Prostate gland (tissue), 2 donors: ENCODE measurements around the gene ZNF844. TPM values are rescaled to one million over a fixed set of nuclear protein-coding genes. Genes with fewer than 3 reads are reported as not detected.
A peak's percentile ranks its signal among the peaks of the same experiment; 100 is the strongest.
"Not testable (repeated sequence)": the region's sequence is repeated elsewhere in the genome, so short reads cannot be mapped to it uniquely, and the experiment has no call there.

Experiments
- DNase-seq: peaks from one replicate; pipeline ENCODE4 v3.0.0-alpha.2; 2019; ENCODE audit warnings: low spot score
- H3K27ac ChIP-seq, 2 donors: fragments of 200-600 bp; sonication (generic); 2 replicates each; pipeline ENCODE4 v1.5.1; 2017 to 2019
- H3K27me3 ChIP-seq: fragments of 200-600 bp; sonication (generic); replicated peaks from 2 replicates; pipeline ENCODE4 v1.5.1; 2019; ENCODE audit not compliant: insufficient read depth
- H3K36me3 ChIP-seq, 2 donors: fragments of 200-600 bp; sonication (generic); 1 replicate in 1 of 2; 2 replicates in 1 of 2; pipeline versions ENCODE4 v1.5.1 to v1.8.1; 2017 to 2019
- H3K4me1 ChIP-seq: fragments of 200-600 bp; sonication (generic); replicated peaks from 2 replicates; pipeline ENCODE4 v1.5.1; 2019
- H3K4me3 ChIP-seq, 2 donors: fragments of 200-600 bp; sonication (generic); 2 replicates each; pipeline ENCODE4 v1.5.1; 2017 to 2019
- H3K9me3 ChIP-seq: fragments of 200-600 bp; sonication (generic); 2 replicates; pipeline ENCODE4 v1.5.1; 2017
- POLR2A ChIP-seq: fragments of 450-650 bp; IDR thresholded peaks from one replicate; pipeline ENCODE4 v1.6.1; 2016; ENCODE audit warnings: antibody characterized with exemption, mild to moderate bottlenecking
- POLR2AphosphoS5 ChIP-seq: sonication (generic); formaldehyde crosslinking; IDR thresholded peaks from one replicate; pipeline ENCODE4 v1.6.1; 2017; ENCODE audit warnings: antibody characterized with exemption
- WGBS: methylation state at CpG from one replicate; pipeline ENCODE4 v1.1.5; 2018; 5-methylcytosine and 5-hydroxymethylcytosine counted together
- intact Hi-C: fragments of 100-400 bp; cut with DNase I; formaldehyde crosslinking; loops from one replicate; pipeline ENCODE4 v1.14.2; 2022
- total RNA-seq, 2 donors: library from RNA; depleted of rRNA; stranded (reverse); fragments of >200 nt; gene quantifications; one replicate each; pipeline ENCODE4 v1.1.0, GENCODE V29; 2016
- TF ChIP-seq, protein P1 (sequence below), 4 experiments: fragments of 200-600 bp in 2 of 4; fragments of 450-650 bp in 2 of 4; sonication (generic) in 2 of 4; IDR thresholded peaks; 1 replicate in 3 of 4; 2 replicates in 1 of 4; pipeline ENCODE4 v1.5.1; 2016 to 2019; ENCODE audit warnings: antibody characterized with exemption in 4 of 4, mild to moderate bottlenecking in 2 of 4, moderate library complexity in 2 of 4

Gene ZNF844
- total RNA-seq, 2 donors from 2014 or later: 13.4 to 16.2 TPM

DNA sequence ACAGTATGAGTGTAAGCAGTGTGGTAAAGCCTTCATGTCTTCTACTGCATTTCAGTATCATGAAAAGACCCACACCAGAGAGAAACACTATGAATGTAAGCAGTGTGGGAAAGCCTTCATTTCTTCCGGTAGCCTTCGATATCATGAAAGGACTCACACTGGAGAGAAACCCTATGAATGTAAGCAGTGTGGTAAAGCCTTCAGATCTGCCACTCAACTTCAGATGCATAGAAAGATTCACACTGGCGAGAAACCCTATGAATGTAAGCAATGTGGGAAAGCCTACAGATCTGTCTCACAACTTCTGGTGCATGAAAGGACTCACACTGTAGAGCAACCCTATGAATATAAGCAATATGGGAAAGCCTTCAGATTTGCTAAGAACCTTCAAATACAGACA lies 12.8 kb downstream of the ZNF844 start:
- H3K4me3 ChIP-seq: no peak overlapping the region
- no peaks in the 10 kb centered on the region for H3K27me3 ChIP-seq
- no peaks in the 10 kb centered on the region for H3K4me1 ChIP-seq
- no peak for DNase-seq
- H3K36me3 ChIP-seq: peaks cover 15 to 24% of the 10 kb centered on the region in 2 donors
- intact Hi-C loops: no loop called here
- peaks cover 14% of the 10 kb centered on the region for H3K9me3 ChIP-seq
- TF ChIP-seq POLR2A: no peak
- TF ChIP-seq POLR2AphosphoS5: no peak
- TF ChIP-seq, protein P1, sequence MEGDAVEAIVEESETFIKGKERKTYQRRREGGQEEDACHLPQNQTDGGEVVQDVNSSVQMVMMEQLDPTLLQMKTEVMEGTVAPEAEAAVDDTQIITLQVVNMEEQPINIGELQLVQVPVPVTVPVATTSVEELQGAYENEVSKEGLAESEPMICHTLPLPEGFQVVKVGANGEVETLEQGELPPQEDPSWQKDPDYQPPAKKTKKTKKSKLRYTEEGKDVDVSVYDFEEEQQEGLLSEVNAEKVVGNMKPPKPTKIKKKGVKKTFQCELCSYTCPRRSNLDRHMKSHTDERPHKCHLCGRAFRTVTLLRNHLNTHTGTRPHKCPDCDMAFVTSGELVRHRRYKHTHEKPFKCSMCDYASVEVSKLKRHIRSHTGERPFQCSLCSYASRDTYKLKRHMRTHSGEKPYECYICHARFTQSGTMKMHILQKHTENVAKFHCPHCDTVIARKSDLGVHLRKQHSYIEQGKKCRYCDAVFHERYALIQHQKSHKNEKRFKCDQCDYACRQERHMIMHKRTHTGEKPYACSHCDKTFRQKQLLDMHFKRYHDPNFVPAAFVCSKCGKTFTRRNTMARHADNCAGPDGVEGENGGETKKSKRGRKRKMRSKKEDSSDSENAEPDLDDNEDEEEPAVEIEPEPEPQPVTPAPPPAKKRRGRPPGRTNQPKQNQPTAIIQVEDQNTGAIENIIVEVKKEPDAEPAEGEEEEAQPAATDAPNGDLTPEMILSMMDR (IDR thresholded peaks at IDR 0.05): no peak
- 98% methylated on average over 3 of the region's 3 CpGs for WGBS
- no peak overlapping the region for H3K27ac ChIP-seq

DNA sequence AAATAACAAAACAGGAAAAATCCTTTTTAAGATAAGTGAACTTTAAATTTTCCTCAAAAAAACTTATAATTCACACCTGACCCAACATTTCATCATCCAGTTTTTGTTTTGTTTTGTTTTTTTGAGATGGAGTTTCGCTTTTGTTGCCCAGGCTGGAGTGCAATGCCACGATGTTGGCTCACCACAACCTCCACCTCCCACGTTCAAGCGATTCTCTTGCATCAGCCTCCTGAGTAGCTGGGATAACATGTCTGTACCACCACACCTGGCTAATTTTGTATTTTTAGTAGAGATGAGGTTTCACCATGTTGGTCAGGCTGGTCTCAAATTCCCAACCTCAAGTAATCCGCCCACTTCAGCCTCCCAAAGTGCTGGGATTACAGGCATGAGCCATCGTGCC lies 18.8 kb downstream of the ZNF844 start:
- H3K4me3 ChIP-seq, intact Hi-C loops, H3K27me3 ChIP-seq, H3K4me1 ChIP-seq, H3K27ac ChIP-seq, H3K9me3 ChIP-seq, H3K36me3 ChIP-seq, DNase-seq: not testable (repeated sequence)
- WGBS: 93% methylated on average over 6 of the region's 6 CpGs

DNA sequence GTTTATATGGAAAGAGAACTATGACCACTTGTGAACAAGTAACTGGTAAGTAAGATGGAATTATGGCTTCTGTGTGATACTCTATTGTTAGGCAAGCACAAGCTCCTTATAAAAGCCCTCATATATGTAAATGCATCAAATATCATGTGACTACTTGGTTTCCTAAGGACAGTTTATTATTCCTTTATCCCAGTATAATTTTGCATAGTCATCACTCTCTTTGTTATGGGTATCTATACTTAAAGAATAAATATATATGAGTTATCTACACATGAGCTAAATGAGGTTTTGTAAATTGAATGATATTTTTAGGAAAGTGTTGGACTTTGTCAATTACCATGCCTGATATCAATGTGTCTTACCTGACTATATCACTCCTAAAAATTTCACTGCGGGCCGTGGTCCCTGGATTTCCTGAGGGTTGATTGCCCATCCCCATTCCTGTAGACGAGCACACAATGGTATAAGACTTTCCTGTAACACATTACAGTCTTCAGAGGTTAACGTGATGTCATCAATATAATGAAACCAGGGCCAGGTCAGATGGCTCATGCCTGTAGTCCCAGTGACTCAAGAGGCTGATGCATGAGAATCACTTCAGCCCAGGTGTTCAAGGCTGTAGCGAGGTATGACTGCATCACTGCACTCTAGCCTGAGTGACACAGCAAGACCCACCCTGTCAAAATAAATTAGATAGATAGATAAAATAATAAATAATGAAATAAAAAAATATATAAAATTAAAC lies 20.7 kb downstream of the ZNF844 start:
- H3K4me3 ChIP-seq: no peak overlapping the region
- H3K9me3 ChIP-seq: no peaks in the 10 kb centered on the region
- H3K27me3 ChIP-seq: no peaks in the 10 kb centered on the region
- intact Hi-C loops: no loop called here
- DNase-seq: no peak
- no peaks in the 10 kb centered on the region for H3K36me3 ChIP-seq
- 90% methylated on average over 5 of the region's 5 CpGs for WGBS
- no peak overlapping the region for H3K27ac ChIP-seq
- no peaks in the 10 kb centered on the region for H3K4me1 ChIP-seq
- TF ChIP-seq POLR2AphosphoS5: no peak
- TF ChIP-seq POLR2A: no peak
- TF ChIP-seq, protein P1 (IDR thresholded peaks at IDR 0.05): no peak

DNA sequence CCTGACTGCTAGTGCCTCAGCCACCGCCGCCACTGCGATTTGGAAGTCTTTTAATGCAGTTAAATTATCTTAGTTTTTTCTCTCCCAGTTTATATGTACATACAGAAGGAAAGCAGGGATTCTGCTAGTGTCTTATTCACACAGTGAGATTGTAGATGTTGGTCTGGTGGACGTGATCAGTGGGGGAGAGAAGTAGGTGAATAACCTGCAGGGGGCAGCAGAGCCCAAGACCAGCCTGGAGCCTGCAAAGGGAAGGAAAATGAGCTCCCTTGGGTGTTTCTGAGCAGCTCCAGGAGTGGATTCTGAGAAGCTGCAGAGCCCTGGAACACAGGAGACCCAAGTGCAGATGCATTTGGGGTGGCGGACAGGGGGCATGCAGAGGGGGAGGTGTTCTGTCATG lies 26.3 kb downstream of the ZNF844 start:
- WGBS: 55% methylated on average over 5 of the region's 5 CpGs
- Histone ChIP-seq H3K4me3 (no peak overlapping the region), H3K36me3 (no peaks in the 10 kb centered on the region), H3K27me3 (no peaks in the 10 kb centered on the region), H3K4me1 (no peaks in the 10 kb centered on the region), H3K9me3 (no peaks in the 10 kb centered on the region), H3K27ac (no peak overlapping the region)
- DNase-seq: peak; percentile 35
- intact Hi-C loops: loop anchor here (2.0 kb wide), 1 partner anchor 50 kb away; the partner anchor contains the start of gene ZNF20
- TF ChIP-seq POLR2A (no peak), POLR2AphosphoS5 (no peak)
- TF ChIP-seq, protein P1 (IDR thresholded peaks at IDR 0.05): peak in 3 of 4 experiments; percentile 39 to 60 (median 55)

DNA sequence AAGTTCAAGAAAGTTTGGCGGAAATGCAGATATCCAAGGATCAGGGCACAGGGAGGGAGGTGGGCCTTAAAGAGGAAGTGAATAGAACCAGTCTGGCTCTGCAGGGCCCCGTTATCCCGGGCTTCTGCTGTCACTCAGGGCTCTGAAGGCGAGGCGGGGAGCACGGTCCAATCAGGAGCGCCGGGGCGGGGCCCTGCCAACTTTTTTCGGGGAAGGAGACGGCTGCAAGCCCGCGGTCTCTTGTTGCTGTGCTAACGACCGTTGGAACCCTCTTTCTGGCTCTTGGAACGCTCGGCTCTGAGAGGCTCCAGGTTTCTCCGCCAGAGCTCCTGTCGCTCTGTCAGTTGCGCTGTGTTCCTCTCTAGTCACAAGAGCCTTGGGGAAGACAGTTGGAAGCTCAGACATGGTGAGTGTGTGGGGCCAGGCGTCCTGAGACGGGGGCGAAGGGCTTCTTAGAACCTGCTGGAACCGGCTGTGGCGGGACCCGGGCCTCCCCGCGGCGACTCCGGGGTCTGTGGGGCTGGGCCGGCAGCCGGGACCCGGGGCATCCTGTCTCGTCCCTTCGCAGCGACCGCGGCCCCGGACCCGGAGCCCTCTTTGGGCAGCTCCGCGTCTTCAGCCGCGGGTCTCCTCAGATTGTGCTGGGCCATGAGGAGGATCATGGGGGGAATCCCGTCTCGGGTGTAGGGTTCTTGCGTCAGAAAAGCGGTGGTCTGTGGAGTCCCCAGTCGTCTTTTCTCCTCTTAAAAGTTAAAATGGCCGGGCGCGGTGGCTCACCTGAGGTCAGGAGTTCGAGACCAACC lies 27.7 kb downstream of the ZNF844 start:
- H3K4me3 ChIP-seq: peak overlapping the region; percentile 41 to 43
- no peaks in the 10 kb centered on the region for H3K9me3 ChIP-seq
- H3K27ac ChIP-seq: peak overlapping the region; percentile 57 to 66
- no peak for TF ChIP-seq POLR2A
- peak; percentile 76 for TF ChIP-seq POLR2AphosphoS5
- no peaks in the 10 kb centered on the region for H3K27me3 ChIP-seq
- DNase-seq: peak; percentile 70
- intact Hi-C loops: no loop called here
- no peaks in the 10 kb centered on the region for H3K4me1 ChIP-seq
- no peaks in the 10 kb centered on the region for H3K36me3 ChIP-seq
- 1% methylated on average over 52 of the region's 53 CpGs for WGBS
